HG03066 (cell line): ENCODE results near the gene CLRN3.

ENCODE experiments used
- ATAC-seq: cut with Tn5 transposase; IDR thresholded peaks from one replicate; pipeline ENCODE4 v1.9.1; 2021; ENCODE audit warnings: low read depth; ENCODE audit not compliant: unreplicated experiment

CLRN3 gene

GRCh38 chr10:127877116-127877515, 15.6 kb downstream of the CLRN3 start:
- no peak for ATAC-seq

- no peak for ATAC-seq
These were observed 16.8 kb downstream of the CLRN3 start for GRCh38 chr10:127875916-127876315.

- ATAC-seq, result no peak
These were observed 17.3 kb downstream of the CLRN3 start for GRCh38 chr10:127875449-127875765.

- ATAC-seq, result no peak
These were observed 17.9 kb downstream of the CLRN3 start for GRCh38 chr10:127874671-127875448.

- ATAC-seq, result no peak
These were observed 18.8 kb downstream of the CLRN3 start for GRCh38 chr10:127873901-127874470.

- ATAC-seq, result no peak
These were observed 19.7 kb downstream of the CLRN3 start for GRCh38 chr10:127872871-127873600.

- no peak for ATAC-seq
These were observed 20.6 kb downstream of the CLRN3 start for GRCh38 chr10:127872011-127872761.

GRCh38 chr10:127871631-127872010, 21.1 kb downstream of the CLRN3 start:
- ATAC-seq, result no peak

- ATAC-seq, result no peak
These were observed 23.4 kb downstream of the CLRN3 start for GRCh38 chr10:127869329-127869728.

- ATAC-seq, result no peak
These were observed 24.9 kb downstream of the CLRN3 start for GRCh38 chr10:127867805-127868204.

- ATAC-seq, result no peak
These were observed 26.3 kb downstream of the CLRN3 start for GRCh38 chr10:127866276-127867013.

- ATAC-seq, result no peak
These were observed 29.4 kb downstream of the CLRN3 start for GRCh38 chr10:127863231-127863825.

GRCh38 chr10:127860592-127860991, 32.1 kb downstream of the CLRN3 start:
- ATAC-seq, result no peak

GRCh38 chr10:127855976-127856375, 36.8 kb downstream of the CLRN3 start:
- no peak for ATAC-seq

- no peak for ATAC-seq
These were observed 37.2 kb downstream of the CLRN3 start for GRCh38 chr10:127855591-127855881.

- ATAC-seq, result peak; percentile 81
These were observed 37.8 kb downstream of the CLRN3 start for GRCh38 chr10:127854769-127855590.

- peak; percentile 44 for ATAC-seq
These were observed 38.6 kb downstream of the CLRN3 start for GRCh38 chr10:127853868-127854768.

GRCh38 chr10:127852456-127852855, 40.3 kb downstream of the CLRN3 start:
- ATAC-seq, result no peak
